22Rv1 (cell line): ENCODE results near the gene FAAP20.

Experiments used
- H3K27ac ChIP-seq: fragments of 450-650 bp; 2 replicates; pipeline ENCODE4 v1.5.1; 2017
- ZFX ChIP-seq: fragments of 450-650 bp; IDR thresholded peaks from 2 replicates; pipeline ENCODE4 v1.6.1; 2017; ENCODE audit warnings: antibody characterized with exemption, borderline replicate concordance
- TF ChIP-seq, protein P1 (sequence below): fragments of 450-650 bp; IDR thresholded peaks from 2 replicates; pipeline ENCODE4 v1.5.1; 2017; ENCODE audit warnings: mild to moderate bottlenecking

The FAAP20 gene

DNA sequence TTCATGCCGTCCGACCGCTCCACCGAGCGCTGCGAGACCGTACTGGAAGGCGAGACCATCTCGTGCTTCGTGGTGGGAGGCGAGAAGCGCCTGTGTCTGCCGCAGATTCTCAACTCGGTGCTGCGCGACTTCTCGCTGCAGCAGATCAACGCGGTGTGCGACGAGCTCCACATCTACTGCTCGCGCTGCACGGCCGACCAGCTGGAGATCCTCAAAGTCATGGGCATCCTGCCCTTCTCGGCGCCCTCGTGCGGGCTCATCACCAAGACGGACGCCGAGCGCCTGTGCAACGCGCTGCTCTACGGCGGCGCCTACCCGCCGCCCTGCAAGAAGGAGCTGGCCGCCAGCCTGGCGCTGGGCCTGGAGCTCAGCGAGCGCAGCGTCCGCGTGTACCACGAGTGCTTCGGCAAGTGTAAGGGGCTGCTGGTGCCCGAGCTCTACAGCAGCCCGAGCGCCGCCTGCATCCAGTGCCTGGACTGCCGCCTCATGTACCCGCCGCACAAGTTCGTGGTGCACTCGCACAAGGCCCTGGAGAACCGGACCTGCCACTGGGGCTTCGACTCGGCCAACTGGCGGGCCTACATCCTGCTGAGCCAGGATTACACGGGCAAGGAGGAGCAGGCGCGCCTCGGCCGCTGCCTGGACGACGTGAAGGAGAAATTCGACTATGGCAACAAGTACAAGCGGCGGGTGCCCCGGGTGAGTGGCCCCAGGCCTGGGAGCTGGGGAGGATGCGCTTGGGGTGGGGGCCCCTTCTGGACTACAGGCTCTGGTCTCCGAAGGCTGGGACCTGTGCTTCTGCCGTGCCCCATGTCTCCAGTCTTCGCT is 34.7 kb upstream of the FAAP20 start:
- no peak for TF ChIP-seq ZFX
- TF ChIP-seq, protein P1, sequence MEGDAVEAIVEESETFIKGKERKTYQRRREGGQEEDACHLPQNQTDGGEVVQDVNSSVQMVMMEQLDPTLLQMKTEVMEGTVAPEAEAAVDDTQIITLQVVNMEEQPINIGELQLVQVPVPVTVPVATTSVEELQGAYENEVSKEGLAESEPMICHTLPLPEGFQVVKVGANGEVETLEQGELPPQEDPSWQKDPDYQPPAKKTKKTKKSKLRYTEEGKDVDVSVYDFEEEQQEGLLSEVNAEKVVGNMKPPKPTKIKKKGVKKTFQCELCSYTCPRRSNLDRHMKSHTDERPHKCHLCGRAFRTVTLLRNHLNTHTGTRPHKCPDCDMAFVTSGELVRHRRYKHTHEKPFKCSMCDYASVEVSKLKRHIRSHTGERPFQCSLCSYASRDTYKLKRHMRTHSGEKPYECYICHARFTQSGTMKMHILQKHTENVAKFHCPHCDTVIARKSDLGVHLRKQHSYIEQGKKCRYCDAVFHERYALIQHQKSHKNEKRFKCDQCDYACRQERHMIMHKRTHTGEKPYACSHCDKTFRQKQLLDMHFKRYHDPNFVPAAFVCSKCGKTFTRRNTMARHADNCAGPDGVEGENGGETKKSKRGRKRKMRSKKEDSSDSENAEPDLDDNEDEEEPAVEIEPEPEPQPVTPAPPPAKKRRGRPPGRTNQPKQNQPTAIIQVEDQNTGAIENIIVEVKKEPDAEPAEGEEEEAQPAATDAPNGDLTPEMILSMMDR: peak; percentile 54
- peak overlapping the region; percentile 84 for H3K27ac ChIP-seq

DNA sequence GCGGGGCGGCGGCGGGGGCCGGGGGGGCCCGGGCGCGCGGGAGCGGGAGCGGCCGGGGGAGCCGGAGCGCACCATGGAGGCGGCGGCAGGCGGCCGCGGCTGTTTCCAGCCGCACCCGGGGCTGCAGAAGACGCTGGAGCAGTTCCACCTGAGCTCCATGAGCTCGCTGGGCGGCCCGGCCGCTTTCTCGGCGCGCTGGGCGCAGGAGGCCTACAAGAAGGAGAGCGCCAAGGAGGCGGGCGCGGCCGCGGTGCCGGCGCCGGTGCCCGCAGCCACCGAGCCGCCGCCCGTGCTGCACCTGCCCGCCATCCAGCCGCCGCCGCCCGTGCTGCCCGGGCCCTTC is 34.1 kb upstream of the FAAP20 start:
- TF ChIP-seq ZFX: no peak
- TF ChIP-seq, protein P1: no peak

DNA sequence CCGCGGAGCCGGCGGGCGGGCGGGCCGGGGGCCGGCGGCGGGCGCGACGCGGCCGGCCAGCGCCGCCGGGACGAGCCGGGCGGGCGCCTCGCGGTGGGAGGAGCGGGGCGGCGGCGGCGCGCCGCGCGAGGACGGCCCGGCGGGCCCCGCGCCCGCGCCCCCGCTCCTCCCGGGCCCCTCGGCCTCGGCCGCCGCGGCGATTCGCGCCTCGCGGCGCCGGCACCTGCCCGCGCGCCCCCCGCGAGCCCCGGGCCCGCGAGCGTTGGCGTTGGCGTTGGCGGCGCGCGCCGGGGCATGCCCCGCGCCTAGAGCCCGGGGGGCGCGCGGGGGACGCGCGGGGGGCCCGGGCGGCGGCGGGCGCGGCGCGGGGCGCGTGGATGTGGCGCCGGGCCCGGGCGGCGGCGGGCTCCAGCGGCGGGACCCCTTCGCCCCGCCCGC is 33.6 kb upstream of the FAAP20 start, which contains the start of gene SKI:
Gene SKI (plus strand): TSS at position 163 of the 438 bp plus-strand sequence. CDS start 448 bp downstream, outside the sequence.
- no peak for TF ChIP-seq ZFX
- TF ChIP-seq, protein P1: no peak
- peak within 1 kb of the TSS; percentile 84 for H3K27ac ChIP-seq

More for the DNA sequence above, 34.1 kb upstream of the FAAP20 start:
- peak overlapping the region; percentile 84 for H3K27ac ChIP-seq

DNA sequence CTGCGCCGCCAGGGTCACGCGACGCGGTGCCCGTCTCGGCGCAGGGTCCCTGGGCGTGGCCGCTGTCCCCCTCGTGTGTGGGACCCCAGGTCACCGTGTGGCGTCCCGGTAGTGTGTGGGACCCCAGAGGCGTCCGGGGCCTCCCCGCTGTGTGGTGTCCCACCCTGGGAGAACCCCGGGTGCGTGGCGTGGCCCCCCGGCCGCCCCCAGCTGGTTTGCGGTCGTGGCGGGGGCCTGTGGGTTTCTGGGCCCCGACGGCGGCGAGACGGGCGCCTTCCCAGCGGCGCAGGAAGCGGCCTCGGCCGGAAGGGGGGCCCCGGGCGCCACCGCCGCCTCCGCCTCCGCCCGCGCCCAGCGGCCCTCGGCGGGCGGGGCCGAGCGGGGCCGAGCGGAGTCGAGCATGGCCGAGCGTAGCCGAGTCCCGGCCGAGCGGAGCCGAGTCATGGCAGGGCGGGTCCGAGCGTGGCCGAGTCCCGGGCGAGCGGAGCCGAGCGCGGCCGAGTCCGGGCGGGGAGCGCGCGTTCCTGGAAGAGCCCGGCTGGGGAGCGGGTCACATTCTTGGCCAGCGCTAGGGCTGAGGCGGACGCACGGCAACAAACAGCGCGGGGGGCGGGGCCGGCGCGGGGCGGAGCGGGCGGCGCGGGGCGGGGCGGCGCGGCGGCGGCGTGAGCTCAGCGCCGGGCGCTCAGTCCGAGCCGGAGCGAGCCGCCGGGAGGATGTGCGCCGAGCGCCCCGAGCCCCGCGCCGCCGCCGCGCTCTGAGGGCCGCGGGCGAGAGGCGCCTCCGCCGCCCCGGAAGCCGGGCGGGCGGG is 33.0 kb upstream of the FAAP20 start:
- TF ChIP-seq, protein P1: peak; percentile 14; the same call in 1 of the 2 replicates
- no peak for TF ChIP-seq ZFX
- H3K27ac ChIP-seq: peak overlapping the region; percentile 82

DNA sequence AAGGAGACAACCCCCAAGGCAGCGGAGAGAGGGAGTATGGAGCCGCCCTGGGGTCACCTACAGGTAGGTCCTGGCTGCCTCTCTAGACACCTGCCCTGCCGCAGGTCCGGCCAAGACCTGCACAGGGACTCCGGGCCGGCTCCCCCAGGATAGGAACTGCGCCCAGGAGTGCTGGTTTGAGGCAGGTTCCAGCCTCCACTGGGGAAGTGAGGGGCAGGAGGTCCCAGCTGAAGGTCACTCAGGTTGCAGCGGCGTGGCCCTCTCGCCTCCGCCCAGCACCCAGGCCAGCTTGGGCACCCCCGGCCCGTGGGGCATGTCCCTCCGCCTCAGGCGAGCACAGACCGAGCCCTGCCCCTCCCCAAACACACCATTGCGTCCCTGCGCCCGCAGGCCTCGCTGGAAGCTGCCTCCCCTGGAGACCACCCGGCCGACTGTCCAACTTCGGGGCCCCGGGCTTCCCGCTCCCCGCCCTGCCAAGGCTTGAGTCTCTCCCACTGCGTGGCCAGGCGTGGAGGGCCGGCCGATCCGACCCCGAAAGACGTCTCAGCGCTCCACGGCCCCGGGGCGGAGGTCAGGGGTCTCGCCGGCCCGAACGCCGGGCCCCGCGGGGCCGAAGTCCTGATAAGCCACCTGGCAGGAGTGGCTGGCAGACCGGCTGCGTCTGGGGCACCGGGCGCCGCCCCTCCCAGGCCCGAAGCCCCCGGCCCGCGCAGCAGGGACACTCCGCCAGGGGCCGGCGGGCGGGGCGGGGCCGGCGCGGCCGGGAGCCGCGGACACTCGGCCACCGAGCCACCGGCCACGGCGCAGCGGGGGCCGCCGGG is 32.2 kb upstream of the FAAP20 start:
- no peak for TF ChIP-seq ZFX
- TF ChIP-seq, protein P1: no peak
- peak overlapping the region; percentile 82 for H3K27ac ChIP-seq

DNA sequence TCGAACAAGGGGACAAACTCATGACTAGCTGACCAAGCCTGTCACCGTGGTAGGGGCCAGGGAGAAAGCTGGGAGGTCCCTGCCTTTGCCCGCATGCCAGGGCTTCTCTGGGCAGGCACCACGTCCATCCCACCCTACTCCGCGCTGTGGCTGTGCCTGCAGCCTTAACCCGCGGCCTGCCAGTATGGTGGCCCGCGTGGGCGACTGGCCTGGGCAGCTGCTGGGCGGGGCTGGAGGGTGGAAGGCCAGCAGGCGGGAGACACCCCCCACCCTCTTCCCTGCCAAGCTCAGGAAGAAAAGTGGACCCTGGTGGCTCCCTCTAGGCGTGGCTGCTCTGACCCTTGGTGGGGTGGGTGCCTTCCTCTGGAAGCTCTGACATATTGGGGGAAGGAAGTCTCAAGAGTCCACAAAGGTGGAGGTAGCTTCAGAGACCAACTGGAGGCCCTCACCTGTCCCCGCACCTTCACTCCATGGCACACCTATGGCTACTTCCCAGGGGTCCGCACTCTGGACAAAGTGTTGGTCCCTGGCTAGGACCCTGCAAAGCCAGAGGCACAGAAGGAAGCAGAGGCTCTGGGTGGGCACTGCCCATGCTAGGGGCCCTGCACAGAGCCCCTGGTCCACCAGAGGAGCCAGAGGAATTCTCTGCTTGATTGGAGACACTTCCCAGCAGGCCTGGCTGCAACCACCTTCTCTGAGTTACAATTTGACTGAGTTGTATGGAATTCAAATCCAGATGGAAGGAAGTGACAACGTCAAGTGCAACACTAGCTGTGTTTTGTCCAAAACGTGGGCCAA is 30.3 kb upstream of the FAAP20 start:
- no peak overlapping the region for H3K27ac ChIP-seq
- TF ChIP-seq ZFX: no peak
- TF ChIP-seq, protein P1: no peak
